ENCODE measurements around the gene CPA1. TPM values are rescaled to one million over a fixed set of nuclear protein-coding genes. Genes with fewer than 3 reads are reported as not detected.

The CPA1 gene
- total and polyA plus RNA-seq, 2 donors = 0.14 to 0.21 TPM

GRCh38 chr7:130396109-130396508 is 15.8 kb downstream of the CPA1 start:
- DNase-seq (ENCODE audit: low read depth in 6 of 9, low spot score in 9 of 9) = no peak
- Histone ChIP-seq H3K36me3 (ENCODE audit: control insufficient read depth in 2 of 2, insufficient read depth in 2 of 2, low read length in 1 of 2) (peaks cover 7 to 26% of the 10 kb centered on the region in 2 donors), H3K4me3 (ENCODE audit: low read length in 2 of 2) (no peak overlapping the region), H3K4me1 (ENCODE audit: control insufficient read depth in 2 of 2, insufficient read depth in 2 of 2, low read length in 2 of 2) (peaks cover 18 to 35% of the 10 kb centered on the region in 2 donors), H3K9me3 (ENCODE audit: control insufficient read depth in 2 of 2, insufficient read depth in 1 of 2, low read length in 1 of 2) (no peaks in the 10 kb centered on the region), H3K27ac (ENCODE audit: low read depth in 1 of 2, low read length in 1 of 2) (peak overlapping the region in 1 of 2 donors; percentile 40), H3K27me3 (ENCODE audit: control insufficient read depth in 2 of 2, insufficient read depth in 1 of 2, low read length in 1 of 2) (no peaks in the 10 kb centered on the region)
- WGBS = 94% methylated on average over 3 of the region's 3 CpGs

- no peaks in the 10 kb centered on the region for H3K27me3 ChIP-seq (ENCODE audit: control insufficient read depth in 2 of 2, insufficient read depth in 1 of 2, low read length in 1 of 2)
- H3K27ac ChIP-seq (ENCODE audit: low read depth in 1 of 2, low read length in 1 of 2) = no peak overlapping the region
- peaks cover 7 to 35% of the 10 kb centered on the region in 2 donors for H3K36me3 ChIP-seq (ENCODE audit: control insufficient read depth in 2 of 2, insufficient read depth in 2 of 2, low read length in 1 of 2)
- no peak for DNase-seq (ENCODE audit: low read depth in 6 of 9, low spot score in 9 of 9)
- WGBS = 94% methylated on average over 7 of the region's 7 CpGs
- no peaks in the 10 kb centered on the region for H3K9me3 ChIP-seq (ENCODE audit: control insufficient read depth in 2 of 2, insufficient read depth in 1 of 2, low read length in 1 of 2)
- H3K4me3 ChIP-seq (ENCODE audit: low read length in 2 of 2) = no peak overlapping the region
- peaks cover 18 to 35% of the 10 kb centered on the region in 2 donors for H3K4me1 ChIP-seq (ENCODE audit: control insufficient read depth in 2 of 2, insufficient read depth in 2 of 2, low read length in 2 of 2)
Observed at GRCh38 chr7:130397051-130397757, 16.9 kb downstream of the CPA1 start.

- Histone ChIP-seq H3K36me3 (ENCODE audit: control insufficient read depth in 2 of 2, insufficient read depth in 2 of 2, low read length in 1 of 2) (peaks cover 7 to 40% of the 10 kb centered on the region in 2 donors), H3K27me3 (ENCODE audit: control insufficient read depth in 2 of 2, insufficient read depth in 1 of 2, low read length in 1 of 2) (no peaks in the 10 kb centered on the region), H3K4me1 (ENCODE audit: control insufficient read depth in 2 of 2, insufficient read depth in 2 of 2, low read length in 2 of 2) (peaks cover 18 to 35% of the 10 kb centered on the region in 2 donors), H3K27ac (ENCODE audit: low read depth in 1 of 2, low read length in 1 of 2) (no peak overlapping the region), H3K9me3 (ENCODE audit: control insufficient read depth in 2 of 2, insufficient read depth in 1 of 2, low read length in 1 of 2) (no peaks in the 10 kb centered on the region), H3K4me3 (ENCODE audit: low read length in 2 of 2) (no peak overlapping the region)
- DNase-seq (ENCODE audit: low read depth in 6 of 9, low spot score in 9 of 9) = no peak
- WGBS = 96% methylated on average over 3 of the region's 3 CpGs
Observed at GRCh38 chr7:130397758-130398073, 17.4 kb downstream of the CPA1 start.

- no peak overlapping the region for H3K27ac ChIP-seq (ENCODE audit: low read depth in 1 of 2, low read length in 1 of 2)
- no peak for DNase-seq (ENCODE audit: low read depth in 6 of 9, low spot score in 9 of 9)
- no peaks in the 10 kb centered on the region for H3K27me3 ChIP-seq (ENCODE audit: control insufficient read depth in 2 of 2, insufficient read depth in 1 of 2, low read length in 1 of 2)
- peaks cover 7 to 47% of the 10 kb centered on the region in 2 donors for H3K36me3 ChIP-seq (ENCODE audit: control insufficient read depth in 2 of 2, insufficient read depth in 2 of 2, low read length in 1 of 2)
- no peak overlapping the region for H3K4me3 ChIP-seq (ENCODE audit: low read length in 2 of 2)
- peaks cover 12 to 27% of the 10 kb centered on the region in 2 donors for H3K4me1 ChIP-seq (ENCODE audit: control insufficient read depth in 2 of 2, insufficient read depth in 2 of 2, low read length in 2 of 2)
- no peaks in the 10 kb centered on the region for H3K9me3 ChIP-seq (ENCODE audit: control insufficient read depth in 2 of 2, insufficient read depth in 1 of 2, low read length in 1 of 2)
- 59% methylated on average over 8 of the region's 8 CpGs for WGBS
Observed at GRCh38 chr7:130398526-130399090, 18.3 kb downstream of the CPA1 start.

GRCh38 chr7:130400120-130400572 is 19.9 kb downstream of the CPA1 start:
- Histone ChIP-seq H3K27ac (ENCODE audit: low read depth in 1 of 2, low read length in 1 of 2) (no peak overlapping the region), H3K4me3 (ENCODE audit: low read length in 2 of 2) (no peak overlapping the region), H3K9me3 (ENCODE audit: control insufficient read depth in 2 of 2, insufficient read depth in 1 of 2, low read length in 1 of 2) (no peaks in the 10 kb centered on the region), H3K27me3 (ENCODE audit: control insufficient read depth in 2 of 2, insufficient read depth in 1 of 2, low read length in 1 of 2) (no peaks in the 10 kb centered on the region), H3K36me3 (ENCODE audit: control insufficient read depth in 2 of 2, insufficient read depth in 2 of 2, low read length in 1 of 2) (peaks cover 7 to 51% of the 10 kb centered on the region in 2 donors), H3K4me1 (ENCODE audit: control insufficient read depth in 2 of 2, insufficient read depth in 2 of 2, low read length in 2 of 2) (peaks cover 0 to 13% of the 10 kb centered on the region in 2 donors)
- 93% methylated on average over 4 of the region's 4 CpGs for WGBS
- no peak for DNase-seq (ENCODE audit: low read depth in 6 of 9, low spot score in 9 of 9)

- Histone ChIP-seq H3K4me1 (ENCODE audit: control insufficient read depth in 2 of 2, insufficient read depth in 2 of 2, low read length in 2 of 2) (peaks cover 0 to 13% of the 10 kb centered on the region in 2 donors), H3K9me3 (ENCODE audit: control insufficient read depth in 2 of 2, insufficient read depth in 1 of 2, low read length in 1 of 2) (no peaks in the 10 kb centered on the region), H3K27me3 (ENCODE audit: control insufficient read depth in 2 of 2, insufficient read depth in 1 of 2, low read length in 1 of 2) (no peaks in the 10 kb centered on the region), H3K4me3 (ENCODE audit: low read length in 2 of 2) (no peak overlapping the region), H3K36me3 (ENCODE audit: control insufficient read depth in 2 of 2, insufficient read depth in 2 of 2, low read length in 1 of 2) (peaks cover 7 to 51% of the 10 kb centered on the region in 2 donors), H3K27ac (ENCODE audit: low read depth in 1 of 2, low read length in 1 of 2) (no peak overlapping the region)
- no peak for DNase-seq (ENCODE audit: low read depth in 6 of 9, low spot score in 9 of 9)
- WGBS = 96% methylated on average over 1 of the region's 1 CpG
Observed at GRCh38 chr7:130401101-130401500, 20.8 kb downstream of the CPA1 start.

- Histone ChIP-seq H3K27me3 (ENCODE audit: control insufficient read depth in 2 of 2, insufficient read depth in 1 of 2, low read length in 1 of 2) (no peaks in the 10 kb centered on the region), H3K4me1 (ENCODE audit: control insufficient read depth in 2 of 2, insufficient read depth in 2 of 2, low read length in 2 of 2) (peaks cover 0 to 13% of the 10 kb centered on the region in 2 donors), H3K27ac (ENCODE audit: low read depth in 1 of 2, low read length in 1 of 2) (no peak overlapping the region), H3K4me3 (ENCODE audit: low read length in 2 of 2) (no peak overlapping the region), H3K9me3 (ENCODE audit: control insufficient read depth in 2 of 2, insufficient read depth in 1 of 2, low read length in 1 of 2) (no peaks in the 10 kb centered on the region), H3K36me3 (ENCODE audit: control insufficient read depth in 2 of 2, insufficient read depth in 2 of 2, low read length in 1 of 2) (peaks cover 7 to 51% of the 10 kb centered on the region in 2 donors)
- DNase-seq (ENCODE audit: low read depth in 6 of 9, low spot score in 9 of 9) = no peak
- 98% methylated on average over 3 of the region's 3 CpGs for WGBS
Observed at GRCh38 chr7:130401578-130401977, 21.3 kb downstream of the CPA1 start.

GRCh38 chr7:130405003-130405402 is 24.7 kb downstream of the CPA1 start:
- WGBS = 99% methylated on average over 2 of the region's 2 CpGs

GRCh38 chr7:130409067-130409711 is 28.9 kb downstream of the CPA1 start:
- Histone ChIP-seq H3K4me3 (ENCODE audit: low read length in 2 of 2) (no peak overlapping the region), H3K27ac (ENCODE audit: low read depth in 1 of 2, low read length in 1 of 2) (no peak overlapping the region), H3K9me3 (ENCODE audit: control insufficient read depth in 2 of 2, insufficient read depth in 1 of 2, low read length in 1 of 2) (no peaks in the 10 kb centered on the region), H3K27me3 (ENCODE audit: control insufficient read depth in 2 of 2, insufficient read depth in 1 of 2, low read length in 1 of 2) (no peaks in the 10 kb centered on the region), H3K36me3 (ENCODE audit: control insufficient read depth in 2 of 2, insufficient read depth in 2 of 2, low read length in 1 of 2) (peaks cover 0 to 7% of the 10 kb centered on the region in 2 donors), H3K4me1 (ENCODE audit: control insufficient read depth in 2 of 2, insufficient read depth in 2 of 2, low read length in 2 of 2) (peaks cover 0 to 9% of the 10 kb centered on the region in 2 donors)
- 75% methylated on average over 3 of the region's 3 CpGs for WGBS
- no peak for DNase-seq (ENCODE audit: low read depth in 6 of 9, low spot score in 9 of 9)

More at GRCh38 chr7:130405003-130405402, 24.7 kb downstream of the CPA1 start:
- Histone ChIP-seq H3K27me3 (ENCODE audit: control insufficient read depth in 2 of 2, insufficient read depth in 1 of 2, low read length in 1 of 2) (no peaks in the 10 kb centered on the region), H3K4me1 (ENCODE audit: control insufficient read depth in 2 of 2, insufficient read depth in 2 of 2, low read length in 2 of 2) (no peaks in the 10 kb centered on the region), H3K36me3 (ENCODE audit: control insufficient read depth in 2 of 2, insufficient read depth in 2 of 2, low read length in 1 of 2) (peaks cover 0 to 38% of the 10 kb centered on the region in 2 donors), H3K4me3 (ENCODE audit: low read length in 2 of 2) (no peak overlapping the region), H3K27ac (ENCODE audit: low read depth in 1 of 2, low read length in 1 of 2) (no peak overlapping the region), H3K9me3 (ENCODE audit: control insufficient read depth in 2 of 2, insufficient read depth in 1 of 2, low read length in 1 of 2) (no peaks in the 10 kb centered on the region)
- no peak for DNase-seq (ENCODE audit: low read depth in 6 of 9, low spot score in 9 of 9)

Data from thymus (tissue), 11 donors.